ENCODE results near the gene BAZ2B.
"Not testable (repeated sequence)": the region's sequence is repeated elsewhere in the genome, so short reads cannot be mapped to it uniquely, and the experiment has no call there.

BAZ2B gene

DNA sequence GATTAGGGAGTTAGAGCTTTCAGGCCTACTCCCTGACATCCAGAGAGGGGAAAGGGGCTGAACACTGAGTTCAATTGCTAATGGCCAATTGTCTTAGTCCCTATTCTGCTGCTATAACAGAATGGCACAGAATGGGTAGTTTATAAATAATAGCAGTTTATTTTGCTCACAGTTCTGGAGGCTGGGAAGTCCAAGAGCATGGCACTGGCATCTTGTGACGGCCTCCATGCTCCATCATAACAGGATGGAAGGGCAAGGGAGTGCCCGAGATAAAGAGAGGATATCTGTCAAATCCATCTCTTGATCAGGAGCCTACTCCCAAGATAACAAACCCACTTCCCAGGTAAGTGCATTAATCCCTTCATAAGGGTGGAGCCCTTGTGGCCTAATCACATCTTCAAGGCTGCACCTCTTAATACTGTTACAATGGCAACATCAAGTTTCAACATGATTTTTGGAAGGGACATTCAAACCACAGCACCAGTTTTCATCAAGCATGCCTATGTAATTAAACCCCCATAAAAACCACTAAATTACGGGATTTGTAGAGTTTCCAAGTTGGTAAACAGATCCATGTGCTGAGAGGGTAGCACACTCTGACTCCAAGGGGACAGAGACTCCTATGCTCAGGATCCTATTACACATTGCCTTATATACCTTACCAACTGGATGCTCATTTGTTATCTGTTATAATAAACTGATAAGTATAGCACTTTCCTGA is 44.6 kb downstream of the BAZ2B start:
- DNase-seq = no peak

- no peak for DNase-seq
Measured at GRCh38 chr2:159564081-159564480, 52.3 kb downstream of the BAZ2B start.

DNA sequence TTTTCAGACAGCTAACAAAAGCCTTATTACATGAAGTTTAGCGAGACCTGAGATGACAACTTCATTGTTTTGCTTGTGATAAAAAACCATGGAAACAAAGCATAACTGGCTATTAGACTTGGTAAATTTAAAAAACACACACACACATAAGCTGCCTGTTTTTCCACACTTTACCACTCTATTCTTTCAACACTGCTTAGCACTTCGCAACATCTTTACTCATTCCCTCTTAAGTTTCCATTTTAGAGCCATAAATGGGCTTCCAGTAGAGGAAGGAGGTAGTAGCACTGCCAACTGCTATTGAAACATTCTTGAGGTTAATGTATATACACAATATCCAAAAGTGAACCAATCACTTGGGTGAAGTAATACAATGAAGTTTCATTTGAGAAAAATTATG is 54.1 kb downstream of the BAZ2B start:
- no peak for DNase-seq

GRCh38 chr2:159561786-159562185 is 54.6 kb downstream of the BAZ2B start:
- DNase-seq = no peak

- DNase-seq = no peak
Measured at GRCh38 chr2:159561242-159561641, 55.1 kb downstream of the BAZ2B start.

DNA sequence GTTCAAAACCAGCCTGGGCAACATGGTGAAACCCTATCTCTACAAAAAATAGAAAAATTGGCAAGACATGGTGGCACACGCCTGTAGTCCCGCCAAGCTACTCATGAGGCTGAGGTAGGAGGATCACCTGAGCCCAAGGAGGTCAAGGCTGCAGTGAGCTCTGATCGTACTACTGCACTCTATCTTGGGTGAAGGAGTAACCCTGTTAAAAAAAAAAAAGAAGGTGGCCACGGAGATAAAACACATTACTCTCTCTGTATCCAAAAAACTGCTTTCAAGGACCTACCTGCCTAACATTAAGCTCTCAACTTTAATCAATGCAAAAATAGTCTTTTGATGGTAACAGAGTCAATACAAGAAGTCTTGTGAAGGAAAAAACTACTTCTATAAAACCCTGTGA is 57.3 kb downstream of the BAZ2B start:
- DNase-seq = no peak

- no peak for DNase-seq
Measured at GRCh38 chr2:159558479-159558878, 57.9 kb downstream of the BAZ2B start.

DNA sequence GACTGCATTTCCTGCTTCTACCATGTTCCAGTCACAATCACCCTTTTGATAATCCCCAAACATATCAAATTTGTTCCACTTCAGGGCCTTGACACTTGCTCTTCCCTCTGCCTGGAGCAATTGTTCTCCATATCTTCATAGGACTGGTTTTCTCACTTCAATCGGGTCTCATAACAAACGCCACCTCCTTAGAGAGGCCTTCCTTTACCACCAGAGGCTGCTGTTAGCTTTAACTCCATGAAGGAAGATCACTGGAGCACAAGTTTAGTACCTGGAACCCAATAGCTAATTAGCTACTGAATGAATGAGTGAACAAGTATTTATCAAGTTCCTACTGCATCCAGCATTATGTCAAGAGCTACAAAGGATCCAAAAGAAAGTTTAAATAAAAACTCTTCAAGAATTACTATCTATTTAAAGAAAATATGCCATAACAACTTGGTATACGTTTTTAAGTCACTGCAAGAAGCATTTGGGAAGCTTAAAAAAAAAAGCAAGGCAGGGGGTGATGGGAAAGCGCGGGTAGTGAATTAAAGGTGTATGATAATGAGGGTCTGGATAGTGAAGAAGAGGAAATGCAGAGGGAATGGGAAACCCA is 58.8 kb downstream of the BAZ2B start:
- DNase-seq = no peak

DNA sequence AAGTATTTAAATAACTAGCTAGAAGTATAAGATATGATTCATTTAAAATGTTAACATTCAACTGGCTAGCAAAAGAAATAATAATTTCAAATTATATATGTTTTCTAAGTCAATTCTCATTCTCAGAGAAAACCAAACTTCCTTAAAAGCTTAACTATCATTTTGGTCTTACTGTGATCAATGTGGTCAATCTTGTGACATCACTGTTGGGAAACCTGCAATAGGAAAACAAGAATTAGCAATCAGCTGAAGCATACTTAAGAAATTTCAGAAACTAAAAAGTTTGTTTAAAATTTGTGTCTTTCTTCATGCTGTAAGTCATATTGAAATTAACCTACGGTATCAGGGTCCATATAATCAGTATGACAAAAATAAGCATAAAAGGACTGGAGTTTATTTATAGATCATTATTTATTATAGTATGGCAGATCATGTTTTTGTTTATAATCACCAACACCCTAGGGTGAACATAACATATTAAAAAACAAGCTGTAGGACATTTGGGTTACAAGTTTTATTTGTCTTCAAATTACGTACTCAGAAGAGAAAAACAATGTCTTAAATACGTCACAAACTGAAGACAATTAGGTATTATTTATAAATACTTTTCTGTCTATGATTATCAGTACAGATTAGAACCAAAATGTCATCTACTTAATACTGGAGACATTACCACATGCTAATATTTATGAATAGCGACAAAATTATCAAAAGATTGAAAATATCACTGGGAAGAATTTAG is 60.5 kb downstream of the BAZ2B start:
- DNase-seq = no peak

DNA sequence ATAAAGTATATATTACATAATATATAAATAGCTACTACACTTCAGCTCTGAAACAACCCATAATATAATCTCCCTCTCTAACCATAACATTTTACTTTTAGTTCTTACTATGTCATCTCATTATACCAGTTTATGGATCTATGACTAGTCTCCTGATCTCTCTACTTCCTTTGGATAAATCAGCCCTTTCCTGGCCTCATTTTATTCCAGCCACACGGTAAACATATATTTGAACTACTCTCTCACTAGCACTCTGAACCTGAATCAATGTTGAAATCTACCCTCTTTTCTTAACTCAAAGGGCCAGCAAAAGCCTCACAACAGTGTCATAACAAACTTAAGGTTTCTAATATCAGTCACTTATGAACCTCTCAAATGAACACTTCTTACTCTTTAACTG is 62.6 kb downstream of the BAZ2B start:
- DNase-seq = no peak

- no peak for DNase-seq
Measured at GRCh38 chr2:159551806-159552205, 64.5 kb downstream of the BAZ2B start.

- no peak for DNase-seq
Measured at GRCh38 chr2:159550231-159550630, 66.1 kb downstream of the BAZ2B start.

DNA sequence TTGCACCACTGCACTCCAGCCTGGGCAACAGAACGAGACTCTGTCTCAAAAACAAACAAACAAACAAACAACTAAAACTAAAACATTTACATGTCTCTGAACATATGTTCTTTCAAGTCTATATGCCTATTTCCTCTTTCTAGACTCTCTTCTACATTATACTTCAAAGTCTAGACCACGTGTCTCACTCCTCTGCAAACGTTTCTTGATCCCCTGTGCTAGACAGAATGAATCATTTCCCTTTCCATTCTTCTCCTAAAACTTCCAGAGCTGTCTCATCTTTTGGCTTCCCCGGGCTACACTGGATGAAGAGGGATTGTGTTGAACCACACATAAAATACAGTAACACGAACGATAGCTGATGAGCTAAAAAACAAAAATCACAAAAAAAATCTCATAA is 67.1 kb downstream of the BAZ2B start:
- no peak for DNase-seq

GRCh38 chr2:159546716-159547430 is 69.5 kb downstream of the BAZ2B start:
- DNase-seq = no peak

DNA sequence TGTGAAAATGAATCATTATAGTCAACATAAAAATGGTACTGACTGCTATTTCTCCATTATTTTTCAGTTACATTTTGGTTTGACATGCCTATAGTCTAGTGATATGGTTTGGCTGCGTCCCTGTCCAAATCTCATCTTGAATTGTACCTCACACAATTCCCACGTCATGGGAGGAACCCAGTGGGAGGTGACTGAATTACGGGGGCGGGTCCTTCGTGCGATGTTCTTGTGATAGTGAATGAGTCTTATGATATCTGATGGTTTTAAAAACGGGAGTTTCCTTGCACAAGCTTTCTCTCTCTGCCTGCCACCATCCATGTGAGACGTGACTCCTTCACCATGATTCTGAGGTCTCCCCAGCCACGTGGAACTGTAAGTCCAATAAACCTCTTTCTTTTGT is 70.3 kb downstream of the BAZ2B start:
- DNase-seq = no peak

DNA sequence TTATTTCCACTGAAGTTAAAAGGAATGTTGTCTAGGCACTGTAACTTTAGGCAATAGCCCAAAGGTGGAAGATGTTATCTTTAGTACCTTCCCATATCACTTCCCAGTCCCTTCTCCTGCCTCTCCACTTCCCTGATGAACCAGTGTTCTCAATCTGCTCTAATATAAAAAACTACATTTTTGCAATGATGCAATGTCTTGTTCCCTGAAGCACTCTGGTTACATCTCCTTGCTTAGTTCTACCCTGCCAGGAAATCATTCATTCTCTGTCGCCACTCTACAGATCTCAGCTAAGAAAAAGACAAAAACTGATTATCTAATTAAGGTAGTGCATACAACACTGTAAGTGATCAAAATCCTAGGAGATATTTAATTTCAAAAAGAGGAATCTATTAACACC is 71.3 kb downstream of the BAZ2B start:
- DNase-seq = no peak

- DNase-seq = no peak
Measured at GRCh38 chr2:159542101-159542500, 74.2 kb downstream of the BAZ2B start.

DNA sequence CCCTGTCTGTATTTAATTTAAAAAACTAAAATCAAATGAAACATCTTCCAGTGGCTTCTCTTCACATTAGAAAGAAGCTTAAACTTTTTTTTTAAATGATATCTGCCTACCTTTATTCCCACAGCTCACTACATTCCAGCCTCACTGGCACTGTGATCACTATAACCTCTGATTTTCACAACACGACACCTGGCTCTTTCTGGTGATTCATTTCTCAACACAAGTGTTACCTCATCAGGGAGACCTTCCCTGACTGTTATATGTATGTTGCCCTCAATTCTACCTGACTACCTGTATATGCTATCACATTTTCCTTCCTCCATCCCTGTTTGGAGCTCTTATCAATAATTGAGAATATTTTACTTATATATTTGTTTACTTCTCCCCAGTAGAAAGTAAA is 76.6 kb downstream of the BAZ2B start:
- no peak for DNase-seq

DNA sequence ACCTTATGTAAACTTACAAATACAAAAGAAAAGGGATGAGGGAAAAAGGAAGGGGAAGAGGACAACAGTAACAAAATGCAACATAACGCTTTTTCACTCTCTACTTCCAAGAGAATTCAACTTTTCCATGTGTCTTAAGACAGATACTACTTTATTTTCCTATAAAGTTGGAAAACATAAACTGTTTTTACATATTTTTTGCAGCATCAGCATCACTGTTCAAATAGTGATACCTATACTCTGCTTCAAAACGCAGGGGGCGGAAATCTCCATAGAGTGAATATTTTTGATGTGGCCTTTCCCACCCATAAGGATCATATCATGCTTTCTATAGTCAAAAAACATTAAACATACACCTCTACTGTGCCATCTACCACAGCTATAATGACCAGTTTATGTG is 77.5 kb downstream of the BAZ2B start:
- DNase-seq = no peak

- not testable (repeated sequence) for DNase-seq
Measured at GRCh38 chr2:159535261-159535660, 81.1 kb downstream of the BAZ2B start.

DNA sequence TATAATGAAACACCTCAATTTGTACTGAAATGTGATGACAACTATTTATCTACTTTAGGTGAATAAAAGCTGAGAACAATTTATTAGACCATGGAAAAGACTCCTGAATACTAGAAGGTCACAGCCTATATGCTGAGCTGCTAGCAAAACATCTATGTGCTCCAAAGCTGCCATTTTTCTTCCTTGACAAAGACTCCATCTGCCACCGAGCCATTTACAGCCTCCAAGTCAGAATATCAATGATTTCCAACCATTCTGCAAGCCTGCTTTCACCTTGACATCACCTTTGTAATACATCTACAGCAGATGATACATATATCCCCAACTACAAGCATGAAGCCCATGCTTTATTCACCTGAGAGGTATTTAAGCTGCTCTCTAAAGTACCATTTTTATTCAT is 84.9 kb downstream of the BAZ2B start:
- DNase-seq = no peak

DNA sequence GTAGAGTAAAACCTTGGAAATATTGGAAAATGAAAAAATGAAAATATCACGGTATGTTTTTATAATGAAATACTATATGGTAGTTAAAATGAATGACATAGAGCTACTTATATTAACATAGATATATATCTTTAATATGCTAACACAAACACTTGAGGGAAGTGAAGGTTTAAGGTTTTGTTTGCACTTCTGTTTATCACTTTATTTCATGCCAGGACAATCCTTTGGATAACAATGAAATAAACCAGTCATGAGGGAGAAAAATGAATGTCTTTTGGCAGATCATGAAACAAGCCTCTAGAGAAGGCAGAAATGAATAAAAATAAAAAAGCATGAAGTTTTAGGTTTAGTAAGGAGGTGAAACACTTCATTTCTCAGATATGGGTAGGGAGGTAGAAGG is 89.9 kb downstream of the BAZ2B start:
- no peak for DNase-seq

DNA sequence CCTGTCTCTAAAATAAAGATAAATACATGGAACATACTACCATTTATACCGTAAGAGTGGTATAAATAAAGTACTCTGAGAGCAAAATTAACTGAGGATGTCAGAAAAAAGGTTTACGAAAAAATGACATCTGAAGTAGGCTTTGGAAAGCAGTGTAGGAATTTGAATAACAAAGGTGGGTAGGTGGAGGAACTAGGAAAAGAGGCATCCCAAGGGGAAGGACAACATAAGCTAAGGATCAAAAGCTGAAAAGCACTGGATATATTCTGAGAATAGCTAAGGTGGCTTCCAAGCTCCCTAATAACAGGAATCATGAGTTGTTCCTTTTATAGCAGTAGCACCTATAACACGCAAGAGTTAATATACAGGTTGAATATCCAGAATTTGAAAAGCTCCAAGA is 91.3 kb downstream of the BAZ2B start:
- DNase-seq = no peak

- no peak for DNase-seq
Measured at GRCh38 chr2:159521272-159521671, 95.1 kb downstream of the BAZ2B start.
